Activated T-helper 17 cell treated with anti-CD3 and anti-CD28 coated beads, Interleukin-2, amount 50 U/mL, for 72 hours (primary cell): ENCODE measurements around the gene ZKSCAN8. TPM values are rescaled to one million over a fixed set of nuclear protein-coding genes. Genes with fewer than 3 reads are reported as not detected.

Source experiments
- ATAC-seq: fragments of 150-1000 bp; cut with Tn5 transposase; replicated peaks from 2 replicates; pipeline ENCODE4 v1.10.0; 2021; ENCODE audit warnings: mild to moderate bottlenecking, moderate library complexity
- H3K27ac Mint-ChIP-seq: one replicate; pipeline ENCODE4 v1.8.0; 2022; ENCODE audit warnings: mixed read lengths
- H3K27me3 Mint-ChIP-seq: one replicate; pipeline ENCODE4 v1.8.0; 2022; ENCODE audit warnings: mixed read lengths
- H3K36me3 Mint-ChIP-seq: one replicate; pipeline ENCODE4 v1.8.0; 2022; ENCODE audit warnings: low read depth, mild to moderate bottlenecking, mixed read lengths
- H3K4me1 Mint-ChIP-seq: one replicate; pipeline ENCODE4 v1.8.0; 2022; ENCODE audit warnings: mixed read lengths
- H3K4me3 Mint-ChIP-seq: one replicate; pipeline ENCODE4 v1.8.0; 2022; ENCODE audit warnings: mild to moderate bottlenecking, mixed read lengths
- H3K9me3 Mint-ChIP-seq: one replicate; pipeline ENCODE4 v1.8.0; 2022; ENCODE audit warnings: mixed read lengths
- total RNA-seq, 2 donors: library from RNA; stranded (reverse); gene quantifications; one replicate each; pipeline ENCODE4 v1.2.3, GENCODE V29; 2022

The ZKSCAN8 gene
- total RNA-seq, 2 donors from 2014 or later = 16.5 to 42.7 TPM

GRCh38 chr6:28125401-28125800 is 16.3 kb upstream of the ZKSCAN8 start:
- H3K27ac Mint-ChIP-seq = peak overlapping the region; percentile 90
- ATAC-seq = peak; percentile 16
- peaks cover 40% of the 10 kb centered on the region for H3K4me1 Mint-ChIP-seq

GRCh38 chr6:28134015-28134414 is 7.7 kb upstream of the ZKSCAN8 start:
- peaks cover 73% of the 10 kb centered on the region for H3K36me3 Mint-ChIP-seq
- H3K4me1 Mint-ChIP-seq = peaks cover 43% of the 10 kb centered on the region
- H3K4me3 Mint-ChIP-seq = peak overlapping the region; percentile 54
- no peaks in the 10 kb centered on the region for H3K9me3 Mint-ChIP-seq
- H3K27ac Mint-ChIP-seq = peak overlapping the region; percentile 82
- no peak for ATAC-seq
- H3K27me3 Mint-ChIP-seq = no peaks in the 10 kb centered on the region

More at GRCh38 chr6:28125401-28125800, 16.3 kb upstream of the ZKSCAN8 start:
- H3K36me3 Mint-ChIP-seq = peaks cover 86% of the 10 kb centered on the region
- H3K27me3 Mint-ChIP-seq = no peaks in the 10 kb centered on the region
- peak overlapping the region; percentile 91 for H3K4me3 Mint-ChIP-seq
- no peaks in the 10 kb centered on the region for H3K9me3 Mint-ChIP-seq

- Mint-ChIP-seq H3K27me3 (no peaks in the 10 kb centered on the region), H3K9me3 (no peaks in the 10 kb centered on the region), H3K4me1 (peaks cover 36% of the 10 kb centered on the region), H3K36me3 (peaks cover 66% of the 10 kb centered on the region), H3K27ac (no peak overlapping the region), H3K4me3 (peak overlapping the region; percentile 54)
- no peak for ATAC-seq
These were observed 7.0 kb upstream of the ZKSCAN8 start for GRCh38 chr6:28134716-28135115.

GRCh38 chr6:28135393-28135792 is 6.3 kb upstream of the ZKSCAN8 start:
- Mint-ChIP-seq H3K27me3 (no peaks in the 10 kb centered on the region), H3K4me3 (peak overlapping the region; percentile 79), H3K4me1 (peaks cover 39% of the 10 kb centered on the region), H3K9me3 (no peaks in the 10 kb centered on the region), H3K36me3 (peaks cover 59% of the 10 kb centered on the region), H3K27ac (peak overlapping the region; percentile 82)
- no peak for ATAC-seq

GRCh38 chr6:28136585-28137504 is 4.8 kb upstream of the ZKSCAN8 start:
- peak overlapping the region; percentile 82 for H3K27ac Mint-ChIP-seq
- H3K36me3 Mint-ChIP-seq = peaks cover 45% of the 10 kb centered on the region
- peaks cover 42% of the 10 kb centered on the region for H3K4me1 Mint-ChIP-seq
- H3K9me3 Mint-ChIP-seq = no peaks in the 10 kb centered on the region
- ATAC-seq = peak; percentile 46
- no peaks in the 10 kb centered on the region for H3K27me3 Mint-ChIP-seq
- H3K4me3 Mint-ChIP-seq = peak overlapping the region; percentile 79

- Mint-ChIP-seq H3K27ac (peak overlapping the region; percentile 82), H3K36me3 (peaks cover 48% of the 10 kb centered on the region), H3K4me1 (peaks cover 42% of the 10 kb centered on the region), H3K4me3 (peak overlapping the region; percentile 79), H3K9me3 (no peaks in the 10 kb centered on the region), H3K27me3 (no peaks in the 10 kb centered on the region)
- peak; percentile 75 for ATAC-seq
These were observed 4.1 kb upstream of the ZKSCAN8 start for GRCh38 chr6:28137505-28137981.

- peaks cover 46% of the 10 kb centered on the region for H3K36me3 Mint-ChIP-seq
- no peaks in the 10 kb centered on the region for H3K9me3 Mint-ChIP-seq
- H3K27me3 Mint-ChIP-seq = no peaks in the 10 kb centered on the region
- no peak for ATAC-seq
- peak overlapping the region; percentile 93 for H3K27ac Mint-ChIP-seq
- peaks cover 30% of the 10 kb centered on the region for H3K4me1 Mint-ChIP-seq
- H3K4me3 Mint-ChIP-seq = peak overlapping the region; percentile 96
These were observed 1.7 kb upstream of the ZKSCAN8 start for GRCh38 chr6:28139860-28140543.

GRCh38 chr6:28140616-28141015 is 1.1 kb upstream of the ZKSCAN8 start:
- Mint-ChIP-seq H3K36me3 (peaks cover 48% of the 10 kb centered on the region), H3K9me3 (no peaks in the 10 kb centered on the region), H3K27ac (peak overlapping the region; percentile 93), H3K4me1 (peaks cover 29% of the 10 kb centered on the region), H3K4me3 (peak overlapping the region; percentile 96), H3K27me3 (no peaks in the 10 kb centered on the region)
- ATAC-seq = no peak

GRCh38 chr6:28142446-28142845 is 763 bp downstream of the ZKSCAN8 start:
- Mint-ChIP-seq H3K9me3 (no peaks in the 10 kb centered on the region), H3K4me1 (peaks cover 32% of the 10 kb centered on the region), H3K4me3 (peak overlapping the region; percentile 96), H3K27me3 (no peaks in the 10 kb centered on the region), H3K36me3 (peaks cover 52% of the 10 kb centered on the region), H3K27ac (peak overlapping the region; percentile 93)
- no peak for ATAC-seq

GRCh38 chr6:28145231-28145630 is 3.5 kb downstream of the ZKSCAN8 start:
- Mint-ChIP-seq H3K4me1 (peaks cover 28% of the 10 kb centered on the region), H3K4me3 (no peak overlapping the region), H3K9me3 (no peaks in the 10 kb centered on the region), H3K36me3 (peaks cover 79% of the 10 kb centered on the region), H3K27me3 (no peaks in the 10 kb centered on the region), H3K27ac (no peak overlapping the region)
- no peak for ATAC-seq

- Mint-ChIP-seq H3K27me3 (no peaks in the 10 kb centered on the region), H3K4me1 (peaks cover 4% of the 10 kb centered on the region), H3K27ac (no peak overlapping the region), H3K9me3 (no peaks in the 10 kb centered on the region), H3K36me3 (peaks cover 100% of the 10 kb centered on the region), H3K4me3 (no peak overlapping the region)
- no peak for ATAC-seq
These were observed 10.8 kb downstream of the ZKSCAN8 start for GRCh38 chr6:28152531-28152930.

GRCh38 chr6:28153546-28153945 is 11.9 kb downstream of the ZKSCAN8 start:
- peaks cover under 1% of the 10 kb centered on the region for H3K9me3 Mint-ChIP-seq

GRCh38 chr6:28154357-28154756 is 12.7 kb downstream of the ZKSCAN8 start:
- Mint-ChIP-seq H3K4me1 (no peaks in the 10 kb centered on the region), H3K27me3 (no peaks in the 10 kb centered on the region), H3K4me3 (no peak overlapping the region), H3K36me3 (peaks cover 97% of the 10 kb centered on the region), H3K27ac (no peak overlapping the region), H3K9me3 (peaks cover 7% of the 10 kb centered on the region)
- ATAC-seq = no peak

More at GRCh38 chr6:28153546-28153945, 11.9 kb downstream of the ZKSCAN8 start:
- peaks cover 100% of the 10 kb centered on the region for H3K36me3 Mint-ChIP-seq
- no peak overlapping the region for H3K4me3 Mint-ChIP-seq
- ATAC-seq = no peak
- no peaks in the 10 kb centered on the region for H3K4me1 Mint-ChIP-seq
- H3K27ac Mint-ChIP-seq = no peak overlapping the region
- no peaks in the 10 kb centered on the region for H3K27me3 Mint-ChIP-seq

- peaks cover 57% of the 10 kb centered on the region for H3K36me3 Mint-ChIP-seq
- no peak for ATAC-seq
- H3K4me3 Mint-ChIP-seq = no peak overlapping the region
- H3K9me3 Mint-ChIP-seq = peaks cover 11% of the 10 kb centered on the region
- H3K27ac Mint-ChIP-seq = no peak overlapping the region
- peaks cover 4% of the 10 kb centered on the region for H3K4me1 Mint-ChIP-seq
- no peaks in the 10 kb centered on the region for H3K27me3 Mint-ChIP-seq
These were observed 16.6 kb downstream of the ZKSCAN8 start for GRCh38 chr6:28158318-28158717.
